ENCODE data around the gene KLC1.

DNA sequence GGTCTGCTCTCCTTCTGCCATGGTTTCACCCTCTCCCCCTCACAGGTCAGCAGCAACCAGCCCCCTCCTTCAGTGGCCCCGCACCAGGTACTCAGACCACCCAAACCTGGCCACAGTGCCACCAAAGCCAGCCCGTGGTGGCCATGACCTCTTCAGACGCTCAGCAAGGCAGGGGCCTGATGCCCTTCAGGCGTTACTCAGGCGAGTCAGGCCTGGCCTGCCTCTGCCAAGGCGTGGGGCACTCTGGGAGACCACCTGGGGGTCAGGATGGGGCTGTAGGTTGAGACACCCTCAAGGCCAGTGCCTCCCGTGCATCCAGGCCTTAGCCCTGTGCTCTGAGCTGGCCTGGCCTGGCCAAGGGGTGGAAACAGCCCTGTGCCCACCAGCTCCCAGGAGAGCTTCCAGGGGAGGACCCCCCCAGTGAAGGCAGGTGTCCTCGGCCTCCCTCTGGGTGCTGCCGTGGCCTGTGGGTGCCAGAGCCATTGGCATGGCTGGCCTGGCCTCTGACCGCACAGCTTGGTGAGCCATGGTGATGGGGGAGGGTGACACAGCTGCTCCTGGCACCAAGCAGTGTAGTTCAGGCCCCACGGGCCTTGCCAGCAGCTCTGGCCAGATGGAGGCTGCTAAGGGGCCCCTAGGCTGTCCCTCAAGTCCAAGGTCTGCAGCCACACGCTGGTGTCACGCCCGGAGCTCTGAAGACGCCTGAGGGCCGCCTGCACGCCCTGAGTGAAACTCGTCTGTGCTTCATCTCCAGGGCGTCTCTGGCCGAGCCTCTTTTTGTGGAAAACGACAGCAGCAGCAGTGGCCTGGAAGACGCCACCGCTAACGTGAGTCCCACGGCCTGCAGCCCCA, 71.1 kb downstream of the KLC1 start:
- TF ChIP-seq, protein P1, sequence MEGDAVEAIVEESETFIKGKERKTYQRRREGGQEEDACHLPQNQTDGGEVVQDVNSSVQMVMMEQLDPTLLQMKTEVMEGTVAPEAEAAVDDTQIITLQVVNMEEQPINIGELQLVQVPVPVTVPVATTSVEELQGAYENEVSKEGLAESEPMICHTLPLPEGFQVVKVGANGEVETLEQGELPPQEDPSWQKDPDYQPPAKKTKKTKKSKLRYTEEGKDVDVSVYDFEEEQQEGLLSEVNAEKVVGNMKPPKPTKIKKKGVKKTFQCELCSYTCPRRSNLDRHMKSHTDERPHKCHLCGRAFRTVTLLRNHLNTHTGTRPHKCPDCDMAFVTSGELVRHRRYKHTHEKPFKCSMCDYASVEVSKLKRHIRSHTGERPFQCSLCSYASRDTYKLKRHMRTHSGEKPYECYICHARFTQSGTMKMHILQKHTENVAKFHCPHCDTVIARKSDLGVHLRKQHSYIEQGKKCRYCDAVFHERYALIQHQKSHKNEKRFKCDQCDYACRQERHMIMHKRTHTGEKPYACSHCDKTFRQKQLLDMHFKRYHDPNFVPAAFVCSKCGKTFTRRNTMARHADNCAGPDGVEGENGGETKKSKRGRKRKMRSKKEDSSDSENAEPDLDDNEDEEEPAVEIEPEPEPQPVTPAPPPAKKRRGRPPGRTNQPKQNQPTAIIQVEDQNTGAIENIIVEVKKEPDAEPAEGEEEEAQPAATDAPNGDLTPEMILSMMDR (IDR thresholded peaks at IDR 0.05; ENCODE audit: insufficient read depth, low read depth, low read length) = no peak
- TF ChIP-seq EZH2 (IDR thresholded peaks at IDR 0.05; ENCODE audit: insufficient read depth, low read length) = no peak
